Stomach (tissue), 9 donors: ENCODE measurements around the gene PROM2. TPM values are rescaled to one million over a fixed set of nuclear protein-coding genes. Genes with fewer than 3 reads are reported as not detected.

Experiments used
- DNase-seq, 2 donors: peaks; one replicate each; pipeline versions ENCODE4 v3.0.0 to v3.0.0-alpha.2; 2013 to 2019
- H3K27ac ChIP-seq, 5 donors: fragments of 200-600 bp in 4 of 5; sonication (generic) in 4 of 5; one replicate each; pipeline ENCODE4 v1.5.1; 2013 to 2019; ENCODE audit warnings: mild to moderate bottlenecking in 1 of 5, moderate library complexity in 1 of 5
- H3K27me3 ChIP-seq, 3 donors: fragments of 200-600 bp; sonication (generic); one replicate each; pipeline ENCODE4 v1.5.1; 2017 to 2019; ENCODE audit warnings: mixed run types in 1 of 3
- H3K36me3 ChIP-seq, 4 donors: fragments of 200-600 bp; sonication (generic); 1 replicate in 3 of 4; 2 replicates in 1 of 4; pipeline ENCODE4 v1.5.1; 2016 to 2019
- H3K4me1 ChIP-seq, 4 donors: fragments of 200-600 bp; sonication (generic); one replicate each; pipeline ENCODE4 v1.5.1; 2016 to 2019
- H3K4me3 ChIP-seq, 4 donors: fragments of 200-600 bp; sonication (generic) in 3 of 4; one replicate each; pipeline ENCODE4 v1.5.1; 2016 to 2019; ENCODE audit warnings: mild to moderate bottlenecking in 1 of 4
- H3K9me3 ChIP-seq, 4 donors: fragments of 200-600 bp; sonication (generic); one replicate each; pipeline ENCODE4 v1.5.1; 2016 to 2019
- CTCF ChIP-seq, 7 experiments: fragments of 450-650 bp in 4 of 7; fragments of 200-600 bp in 3 of 7; sonication (generic) in 3 of 7; IDR thresholded peaks; one replicate each; pipeline ENCODE4 v1.5.1; 2016 to 2019; ENCODE audit warnings: antibody characterized with exemption in 7 of 7, control low read depth in 2 of 7, mild to moderate bottlenecking in 1 of 7
- EP300 ChIP-seq: sonication (generic); formaldehyde crosslinking; IDR thresholded peaks from one replicate; pipeline ENCODE4 v1.6.1; 2017; ENCODE audit warnings: antibody characterized with exemption
- POLR2A ChIP-seq, 4 donors: fragments of 450-650 bp; IDR thresholded peaks; one replicate each; pipeline ENCODE4 v1.6.1; 2016; ENCODE audit warnings: antibody characterized with exemption in 4 of 4, control low read depth in 2 of 4, mild to moderate bottlenecking in 1 of 4, moderate library complexity in 1 of 4
- POLR2AphosphoS5 ChIP-seq, 3 donors: sonication (generic); formaldehyde crosslinking; IDR thresholded peaks; one replicate each; pipeline ENCODE4 v1.6.1; 2016; ENCODE audit warnings: antibody characterized with exemption in 3 of 3
- WGBS, 5 donors: extraction: QIAGEN DNeasy Blood & Tissue Kit in 3 of 5; methylation state at CpG; one replicate each; pipeline versions ENCODE4 v1.1.5 to v1.1.7; 2013 to 2018; 5-methylcytosine and 5-hydroxymethylcytosine counted together
- intact Hi-C: fragments of 100-400 bp; cut with DNase I; formaldehyde crosslinking; loops from one replicate; pipeline ENCODE4 v1.15.1; 2023; ENCODE audit warnings: low total_unique reads
- polyA plus RNA-seq, 3 donors: library from polyadenylated mRNA; stranded (reverse); fragments of 200-250 nt; gene quantifications; one replicate each; pipeline ENCODE4 v1.2.3, GENCODE V29; 2013
- total RNA-seq, 5 donors: library from RNA; depleted of rRNA; stranded (reverse); fragments of >200 nt; gene quantifications; one replicate each; pipeline versions ENCODE4 v1.1.0 to v1.2.3, GENCODE V29; 2014 to 2016
- donor health status: healthy with polysubstance abuse.
- donor health status: Bipolar disorder and iron deficiency.
- donor health status: healthy.

The PROM2 gene
- total and polyA plus RNA-seq, 8 donors = 6.0 to 370 (median 27.9) TPM

- H3K36me3 ChIP-seq = peaks cover 6 to 87% (median 75%) of the 10 kb centered on the region in 4 donors
- DNase-seq = no peak
- no peaks in the 10 kb centered on the region for H3K9me3 ChIP-seq
- WGBS, 5 donors = 74 to 94% (median 92%) methylated on average over 3 to 13 of the region's 13 CpGs
- H3K27me3 ChIP-seq = no peaks in the 10 kb centered on the region
- TF ChIP-seq POLR2A (IDR thresholded peaks at IDR 0.05) (no peak), POLR2AphosphoS5 (IDR thresholded peaks at IDR 0.05) (no peak), CTCF (IDR thresholded peaks at IDR 0.05) (no peak), EP300 (no peak)
- no peak overlapping the region for H3K4me3 ChIP-seq
- intact Hi-C loops = no loop called here
- H3K4me1 ChIP-seq = no peaks in the 10 kb centered on the region
- H3K27ac ChIP-seq = no peak overlapping the region
Measured at GRCh38 chr2:95284886-95285541, 10.8 kb downstream of the PROM2 start.

- Histone ChIP-seq H3K4me1 (no peaks in the 10 kb centered on the region), H3K27ac (no peak overlapping the region), H3K9me3 (peaks cover 0 to 4% (median 4%) of the 10 kb centered on the region in 4 donors), H3K4me3 (no peak overlapping the region), H3K27me3 (no peaks in the 10 kb centered on the region), H3K36me3 (peaks cover 6 to 87% (median 77%) of the 10 kb centered on the region in 4 donors)
- TF ChIP-seq CTCF (IDR thresholded peaks at IDR 0.05) = no peak
- TF ChIP-seq EP300 = no peak
- TF ChIP-seq POLR2AphosphoS5 (IDR thresholded peaks at IDR 0.05) = no peak
- no peak for TF ChIP-seq POLR2A (IDR thresholded peaks at IDR 0.05)
- DNase-seq = no peak
- WGBS, 5 donors = 47 to 73% (median 64%) methylated on average over 4 of the region's 4 CpGs
- intact Hi-C loops = no loop called here
Measured at GRCh38 chr2:95285542-95285932, 11.3 kb downstream of the PROM2 start.

GRCh38 chr2:95287336-95287735 is 13.1 kb downstream of the PROM2 start:
- whole genome bisulfite sequencing, 5 donors = 73 to 100% (median 88%) methylated on average over 2 to 8 of the region's 8 CpGs
- TF ChIP-seq POLR2AphosphoS5 (IDR thresholded peaks at IDR 0.05) (no peak), POLR2A (IDR thresholded peaks at IDR 0.05) (no peak), EP300 (no peak), CTCF (IDR thresholded peaks at IDR 0.05) (no peak)
- H3K4me1 ChIP-seq = no peaks in the 10 kb centered on the region

GRCh38 chr2:95287806-95288205 is 13.6 kb downstream of the PROM2 start:
- Histone ChIP-seq H3K36me3 (peaks cover 0 to 82% (median 60%) of the 10 kb centered on the region in 4 donors), H3K27ac (no peak overlapping the region), H3K9me3 (peaks cover 0 to 17% (median 13%) of the 10 kb centered on the region in 4 donors), H3K27me3 (no peaks in the 10 kb centered on the region), H3K4me3 (no peak overlapping the region), H3K4me1 (no peaks in the 10 kb centered on the region)
- DNase-seq = no peak
- intact Hi-C loops = no loop called here
- WGBS, 5 donors = 87 to 93% (median 92%) methylated on average over 5 of the region's 5 CpGs
- TF ChIP-seq EP300 (no peak), CTCF (IDR thresholded peaks at IDR 0.05) (no peak), POLR2AphosphoS5 (IDR thresholded peaks at IDR 0.05) (no peak), POLR2A (IDR thresholded peaks at IDR 0.05) (no peak)

More at GRCh38 chr2:95287336-95287735, 13.1 kb downstream of the PROM2 start:
- peaks cover 0 to 17% (median 13%) of the 10 kb centered on the region in 4 donors for H3K9me3 ChIP-seq
- no peak overlapping the region for H3K27ac ChIP-seq
- H3K27me3 ChIP-seq = no peaks in the 10 kb centered on the region
- H3K36me3 ChIP-seq = peaks cover 0 to 86% (median 65%) of the 10 kb centered on the region in 4 donors
- intact Hi-C loops = no loop called here
- DNase-seq = no peak
- no peak overlapping the region for H3K4me3 ChIP-seq
